K562 (cell line): ENCODE data around the gene GRAMD2B. TPM values are rescaled to one million over a fixed set of nuclear protein-coding genes. Genes with fewer than 3 reads are reported as not detected.

ENCODE experiments used
- ATAC-seq: fragments of 200-7000 bp; cut with Tn5 transposase; 3 replicates; pipeline ENCODE4 v1.9.1; 2020; ENCODE audit warnings: moderate library complexity
- BruUV-seq: library from RNA; stranded (reverse); fragments of 400-500 nt; replicated peaks from 2 replicates; lab custom pipeline; 2021; lab: Mats Ljungman, UMichigan
- CTCF ChIA-PET: fragments of 300-600 bp; formaldehyde crosslinking; extraction: SDS; loops from one replicate; lab custom pipeline; 2021; ENCODE audit warnings: low intra/inter-chr PET ratio; lab: Yijun Ruan, JAX
- POLR2A ChIA-PET: fragments of 300-600, 350-650 bp; sonication (Branson Sonifier 250); formaldehyde crosslinking; extraction: SDS; loops from one replicate; lab custom pipeline; 2021; ENCODE audit warnings: antibody characterized with exemption, inconsistent platforms; lab: Yijun Ruan, JAX
- DNase-seq, 4 experiments: peaks; one replicate each; pipeline versions ENCODE4 v3.0.0 to v3.0.0-alpha.2; 2011 to 2018; ENCODE audit warnings: low spot score in 3 of 4, mixed read lengths in 3 of 4; ENCODE audit errors: extremely low read depth in 1 of 4
- FAIRE-seq: peaks from 2 replicates; lab custom pipeline; 2011; peaks lifted over from hg19 to GRCh38; lab: Jason Lieb, UNC
- H2AFZ ChIP-seq: 2 replicates; pipeline ENCODE4 v1.6.0; 2011; ENCODE audit warnings: low read depth, low read length, control low read depth, inconsistent platforms
- H3K27ac ChIP-seq: fragments of 200-600 bp; 3 replicates; pipeline ENCODE4 v1.8.0; 2011; ENCODE audit warnings: low read depth, mild to moderate bottlenecking, control low read depth, inconsistent platforms, low read length, moderate library complexity, mixed read lengths; ENCODE audit errors: extremely low read depth
- H3K27me3 ChIP-seq, 2 experiments: fragments of 300-600 bp in 1 of 2; 2 replicates in 1 of 2; 3 replicates in 1 of 2; pipeline versions ENCODE4 v1.6.0 to v1.8.0; 2011; ENCODE audit warnings: inconsistent platforms in 2 of 2, low read length in 2 of 2, mild to moderate bottlenecking in 1 of 2, mixed read lengths in 1 of 2, moderate library complexity in 1 of 2; ENCODE audit not compliant: control insufficient read depth in 2 of 2, insufficient read depth in 2 of 2
- H3K36me3 ChIP-seq: fragments of 300-600 bp; 3 replicates; pipeline ENCODE4 v1.8.0; 2011; ENCODE audit warnings: mild to moderate bottlenecking, low read length, inconsistent platforms; ENCODE audit not compliant: control insufficient read depth, insufficient read depth
- H3K4me1 ChIP-seq, 2 experiments: fragments of 200-600 bp in 1 of 2; replicated peaks in 1 of 2; 2 replicates in 1 of 2; 3 replicates in 1 of 2; pipeline versions ENCODE4 v1.5.1 to v1.8.0; 2011; ENCODE audit warnings: inconsistent platforms in 2 of 2, low read length in 2 of 2, mild to moderate bottlenecking in 1 of 2, mixed read lengths in 1 of 2, moderate library complexity in 1 of 2; ENCODE audit not compliant: control insufficient read depth in 2 of 2, insufficient read depth in 2 of 2
- H3K4me2 ChIP-seq: 2 replicates; pipeline ENCODE4 v1.6.1; 2011; ENCODE audit warnings: low read length, control low read depth, inconsistent platforms, mixed read lengths; ENCODE audit not compliant: insufficient read depth
- H3K4me3 ChIP-seq: fragments of 200-600 bp; sonication (generic), shearing (Covaris generic); 2 replicates; pipeline ENCODE4 v1.5.1; 2016; ENCODE audit warnings: control low read depth, inconsistent platforms
- H3K79me2 ChIP-seq: fragments of 200-600 bp; 3 replicates; pipeline ENCODE4 v1.8.0; 2011; ENCODE audit warnings: low read length, inconsistent platforms; ENCODE audit not compliant: control insufficient read depth, insufficient read depth
- H3K9ac ChIP-seq, 2 experiments: 2 replicates each; pipeline versions ENCODE4 v1.6.0 to v1.6.1; 2011; ENCODE audit warnings: low read depth in 2 of 2, low read length in 2 of 2, control low read depth in 1 of 2, inconsistent platforms in 1 of 2, mild to moderate bottlenecking in 1 of 2, mixed read lengths in 1 of 2; ENCODE audit not compliant: insufficient read depth in 1 of 2
- H3K9me1 ChIP-seq: one replicate; pipeline ENCODE4 v1.6.0; 2011; ENCODE audit warnings: inconsistent platforms, mild to moderate bottlenecking, low read length, moderate library complexity; ENCODE audit not compliant: control insufficient read depth, insufficient read depth
- H3K9me3 ChIP-seq: replicated peaks from 2 replicates; pipeline ENCODE4 v1.5.1; 2011; ENCODE audit warnings: low read depth, low read length, inconsistent platforms; ENCODE audit not compliant: control insufficient read depth, insufficient read depth
- H4K20me1 ChIP-seq: replicated peaks from 2 replicates; pipeline ENCODE4 v1.6.1; 2011; ENCODE audit warnings: low read length, inconsistent platforms, mixed read lengths; ENCODE audit not compliant: control insufficient read depth, insufficient read depth
- BHLHE40 ChIP-seq: IDR thresholded peaks from 2 replicates; pipeline ENCODE4 v1.6.1; 2011; ENCODE audit warnings: low read length, improper control_type of control experiment
- WGBS: fragments of 100-300 bp; shearing (Covaris generic); methylation state at CpG from one replicate; pipeline ENCODE4 v1.1.6; 2016; ENCODE audit warnings: low coverage, mixed read lengths; ENCODE audit not compliant: insufficient coverage; ENCODE audit errors: missing lambda C conversion rate; 5-methylcytosine and 5-hydroxymethylcytosine counted together
- in situ Hi-C: fragments of 300-500 bp; cut with MboI; formaldehyde crosslinking; loops from 4 replicates; pipeline ENCODE4 v1.15.0; 2018; ENCODE audit warnings: inconsistent platforms, mixed read lengths
- intact Hi-C: fragments of 100-400 bp; cut with micrococcal nuclease; formaldehyde crosslinking; loops from 2 replicates; pipeline ENCODE4 v1.14.2; 2022
- polyA plus RNA-seq, 8 experiments: library from polyadenylated mRNA; depleted of rRNA in 4 of 8; stranded (reverse) in 5 of 8; unstranded in 3 of 8; fragments of >200 nt; fragmentation: Nextera tagmentation in 2 of 8; fragmentation: Illumina TruSeq in 1 of 8; extraction: Ambion mirVana in 2 of 8; extraction: Trizol in 1 of 8; gene quantifications; 2 replicates each; pipeline versions ENCODE4 v1.2.1 to v1.2.3, GENCODE V29; 2011 to 2014; ENCODE audit warnings: inconsistent platforms in 1 of 8, missing spikeins in 1 of 8
- total RNA-seq, 7 experiments: library from RNA; depleted of rRNA in 6 of 7; stranded (reverse); fragments of >200 nt in 6 of 7; fragmentation: Illumina TruSeq in 2 of 7; extraction: Trizol in 2 of 7; gene quantifications; 2 replicates each; pipeline versions ENCODE4 v1.2.1 to v1.2.3, GENCODE V29; 2011 to 2021; ENCODE audit warnings: low replicate concordance in 1 of 7
- TF ChIP-seq, protein P1 (sequence below), 2 experiments: fragments of 450-650 bp in 1 of 2; sonication (generic) in 1 of 2; formaldehyde crosslinking in 1 of 2; IDR thresholded peaks in 1 of 2; conservative IDR thresholded peaks in 1 of 2; 2 replicates each; pipeline versions ENCODE4 v1.6.1 to v1.8.1; 2016 to 2023; ENCODE audit warnings: mild to moderate bottlenecking in 2 of 2, moderate library complexity in 2 of 2, inconsistent platforms in 1 of 2, missing genetic modification reagents in 1 of 2

The GRAMD2B gene
- total and polyA plus RNA-seq, 9 of the 15 experiments (the other 6 are each of a cell fraction or from before 2014, with no cell fraction given): 0.32 to 4.2 (median 1.4) TPM

DNA sequence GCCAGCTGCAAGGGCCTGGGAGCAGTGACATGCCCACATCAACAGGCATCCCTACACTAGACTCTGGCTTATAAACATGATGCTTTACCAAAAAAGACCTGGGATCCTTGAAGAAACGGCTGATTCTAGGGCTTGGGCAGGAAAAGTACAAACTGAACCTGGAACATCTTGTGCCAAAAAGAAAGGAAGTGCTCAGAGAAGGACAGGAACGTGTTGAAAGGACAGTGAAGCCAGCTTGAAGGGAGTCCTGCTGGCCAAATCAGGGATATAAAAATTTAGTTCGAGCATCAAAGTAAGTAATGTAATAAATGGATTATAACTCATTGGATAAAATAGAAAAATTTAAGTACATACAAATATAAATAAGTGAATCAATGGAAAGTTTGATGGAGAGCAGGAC, 113.7 kb downstream of the GRAMD2B start:
- TF ChIP-seq, protein P1, sequence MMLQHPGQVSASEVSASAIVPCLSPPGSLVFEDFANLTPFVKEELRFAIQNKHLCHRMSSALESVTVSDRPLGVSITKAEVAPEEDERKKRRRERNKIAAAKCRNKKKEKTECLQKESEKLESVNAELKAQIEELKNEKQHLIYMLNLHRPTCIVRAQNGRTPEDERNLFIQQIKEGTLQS (IDR thresholded peaks at IDR 0.05): no peak
- TF ChIP-seq, protein P1 (CRISPR knock-in tag; conservative IDR thresholded peaks at IDR 0.05): no peak
- no peak for TF ChIP-seq BHLHE40
- H3K4me3 ChIP-seq: no peak overlapping the region
- FAIRE-seq (no peak), ATAC-seq (no peak), DNase-seq (no peak)
- H4K20me1 ChIP-seq: no peaks in the 10 kb centered on the region
- POLR2A ChIA-PET: interaction anchor here (1.0 kb wide), 2 partner anchors 14 to 182 kb away, joined by 3 read pairs; no protein-coding TSS in a partner anchor
- peaks cover 6 to 9% of the 10 kb centered on the region in 2 experiments; a peak in 2 of 5 replicates for H3K4me1 ChIP-seq
- in situ Hi-C loops: loop anchor here (5.0 kb wide), 2 partner anchors 45 to 185 kb away; no protein-coding TSS in a partner anchor
- H2AFZ ChIP-seq: peak overlapping the region; percentile 49
- H3K27ac ChIP-seq: no peak overlapping the region
- H3K9me3 ChIP-seq: no peaks in the 10 kb centered on the region; the same call in 1 of the 2 replicates
- no peaks in the 10 kb centered on the region for H3K9me1 ChIP-seq
- intact Hi-C loops: loop anchor here (5.0 kb wide), 2 partner anchors 115 to 305 kb away; partner anchors contain the start of gene GRAMD2B
- WGBS: 21% methylated on average over 3 of the region's 3 CpGs
- H3K36me3 ChIP-seq: no peaks in the 10 kb centered on the region
- CTCF ChIA-PET: interaction anchor here (0.6 kb wide), 2 partner anchors 152 to 184 kb away, joined by 3 read pairs; no protein-coding TSS in a partner anchor
- H3K9ac ChIP-seq: no peak overlapping the region
- no TSS peak for BruUV-seq
- H3K79me2 ChIP-seq: no peaks in the 10 kb centered on the region
- no peak overlapping the region for H3K4me2 ChIP-seq
- H3K27me3 ChIP-seq: peaks cover 0 to 2% of the 10 kb centered on the region in 2 experiments; a peak in 2 of 5 replicates
